ENCODE measurements around the gene RHBDD1. TPM values are rescaled to one million over a fixed set of nuclear protein-coding genes. Genes with fewer than 3 reads are reported as not detected.

Gene RHBDD1, protein sequence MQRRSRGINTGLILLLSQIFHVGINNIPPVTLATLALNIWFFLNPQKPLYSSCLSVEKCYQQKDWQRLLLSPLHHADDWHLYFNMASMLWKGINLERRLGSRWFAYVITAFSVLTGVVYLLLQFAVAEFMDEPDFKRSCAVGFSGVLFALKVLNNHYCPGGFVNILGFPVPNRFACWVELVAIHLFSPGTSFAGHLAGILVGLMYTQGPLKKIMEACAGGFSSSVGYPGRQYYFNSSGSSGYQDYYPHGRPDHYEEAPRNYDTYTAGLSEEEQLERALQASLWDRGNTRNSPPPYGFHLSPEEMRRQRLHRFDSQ
- 16.4 and 22.6 TPM in 2 replicates for total RNA-seq

GRCh38 chr2:226835796-226836547 lies at the start of gene RHBDD1:
TSS of gene RHBDD1 (plus strand) at chr2:226836054. CDS start at chr2:226864694, 28,640 bp downstream.

DNA sequence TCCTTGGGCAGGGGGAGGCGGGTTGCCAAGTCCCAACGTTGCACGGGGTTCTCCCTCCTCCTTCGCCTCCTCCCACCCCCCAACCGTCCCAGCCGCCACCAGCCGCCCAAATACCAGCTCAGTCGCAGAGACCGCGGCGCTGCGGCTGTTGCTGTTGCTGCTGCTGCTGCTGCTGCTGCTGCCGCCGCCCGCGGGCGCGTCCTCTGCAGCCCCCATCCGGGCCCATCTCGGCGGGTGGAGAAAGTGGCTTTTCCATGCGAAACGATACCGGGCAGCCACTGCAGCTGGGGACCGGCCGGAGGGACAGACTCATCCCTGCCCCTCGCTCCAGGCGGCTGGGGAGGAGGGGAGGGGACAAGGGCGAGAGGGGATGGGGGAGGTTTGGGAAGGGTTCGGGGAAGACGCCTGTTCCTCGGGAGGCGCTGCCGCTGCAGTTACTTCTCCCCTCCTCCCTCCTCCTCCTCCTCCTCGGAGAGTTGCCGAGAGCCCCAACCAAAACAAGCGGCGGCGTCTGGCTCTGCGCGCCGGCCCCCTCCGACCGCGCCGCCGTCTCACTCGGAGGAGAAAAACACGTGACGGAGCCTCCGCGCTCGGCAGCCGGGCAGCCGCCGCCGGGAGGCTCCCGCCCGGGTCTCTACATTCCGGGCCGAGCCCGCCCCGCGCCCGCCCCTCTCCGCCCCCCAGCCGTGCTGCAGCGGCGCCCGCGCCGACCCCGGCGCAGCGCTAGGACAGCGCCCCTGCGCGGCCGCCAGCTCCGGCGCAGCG lies 36.5 kb upstream of the RHBDD1 start, which contains the start of gene IRS1:
IRS1 (minus strand) TSS at position 610 of the 765 bp plus-strand sequence. CDS start 1,082 bp downstream, outside the sequence.

Other genes starting within 250 kb of the RHBDD1 start
- 6.2 and 9.4 TPM in 2 replicates for gene IRS1, start 36.2 kb upstream of the RHBDD1 start, total RNA-seq

Data from aortic smooth muscle cell (primary cell).